CD4-positive, alpha-beta T cell treated with Interleukin-17A for 4 hours (primary cell): Measurements from ENCODE around the gene RABGEF1.
"Not testable (repeated sequence)": the region's sequence is repeated elsewhere in the genome, so short reads cannot be mapped to it uniquely, and the experiment has no call there.

Source experiments
- DNase-seq: peaks from one replicate; pipeline ENCODE4 v3.0.0-alpha.2; 2020; ENCODE audit warnings: mixed read lengths

Gene RABGEF1

DNA sequence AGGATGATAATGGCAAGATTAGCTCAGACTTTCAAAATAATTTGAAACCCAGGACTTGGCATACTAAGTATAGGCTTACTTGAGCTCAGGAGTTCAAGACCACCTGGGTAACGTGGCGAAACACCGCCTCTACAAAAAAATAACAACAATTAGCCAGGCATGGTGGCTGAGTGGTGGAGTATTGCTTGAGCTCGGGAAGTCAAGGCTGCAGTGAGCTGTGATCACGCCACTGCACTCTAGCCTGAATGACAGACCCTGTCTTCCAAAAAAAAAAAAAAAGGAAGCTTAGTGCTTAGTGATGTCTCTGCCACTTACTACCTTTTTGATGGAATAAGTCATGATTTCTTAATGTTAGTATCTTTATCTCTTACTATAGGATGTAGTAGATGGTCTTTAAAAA lies 25.5 kb downstream of the RABGEF1 start:
- no peak for DNase-seq

DNA sequence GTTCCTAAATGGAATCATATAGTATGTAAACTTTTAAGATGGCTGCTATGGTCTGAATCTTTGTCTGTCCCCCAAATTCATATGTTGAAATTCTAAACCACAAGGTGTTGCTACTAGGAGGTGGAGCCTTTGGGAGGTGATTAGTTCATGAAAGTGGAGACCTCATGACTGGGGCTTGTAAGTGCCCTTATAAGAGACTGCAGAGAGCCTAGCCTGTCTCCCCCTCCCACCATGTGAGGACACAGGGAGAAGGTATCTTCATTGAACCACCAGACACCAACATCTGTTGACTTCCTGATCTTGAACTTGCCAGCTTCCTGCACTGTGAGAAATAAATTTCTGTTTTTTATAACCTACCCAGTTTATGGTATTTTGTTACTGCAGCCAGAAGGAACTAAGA lies 27.0 kb downstream of the RABGEF1 start:
- DNase-seq = not testable (repeated sequence)

DNA sequence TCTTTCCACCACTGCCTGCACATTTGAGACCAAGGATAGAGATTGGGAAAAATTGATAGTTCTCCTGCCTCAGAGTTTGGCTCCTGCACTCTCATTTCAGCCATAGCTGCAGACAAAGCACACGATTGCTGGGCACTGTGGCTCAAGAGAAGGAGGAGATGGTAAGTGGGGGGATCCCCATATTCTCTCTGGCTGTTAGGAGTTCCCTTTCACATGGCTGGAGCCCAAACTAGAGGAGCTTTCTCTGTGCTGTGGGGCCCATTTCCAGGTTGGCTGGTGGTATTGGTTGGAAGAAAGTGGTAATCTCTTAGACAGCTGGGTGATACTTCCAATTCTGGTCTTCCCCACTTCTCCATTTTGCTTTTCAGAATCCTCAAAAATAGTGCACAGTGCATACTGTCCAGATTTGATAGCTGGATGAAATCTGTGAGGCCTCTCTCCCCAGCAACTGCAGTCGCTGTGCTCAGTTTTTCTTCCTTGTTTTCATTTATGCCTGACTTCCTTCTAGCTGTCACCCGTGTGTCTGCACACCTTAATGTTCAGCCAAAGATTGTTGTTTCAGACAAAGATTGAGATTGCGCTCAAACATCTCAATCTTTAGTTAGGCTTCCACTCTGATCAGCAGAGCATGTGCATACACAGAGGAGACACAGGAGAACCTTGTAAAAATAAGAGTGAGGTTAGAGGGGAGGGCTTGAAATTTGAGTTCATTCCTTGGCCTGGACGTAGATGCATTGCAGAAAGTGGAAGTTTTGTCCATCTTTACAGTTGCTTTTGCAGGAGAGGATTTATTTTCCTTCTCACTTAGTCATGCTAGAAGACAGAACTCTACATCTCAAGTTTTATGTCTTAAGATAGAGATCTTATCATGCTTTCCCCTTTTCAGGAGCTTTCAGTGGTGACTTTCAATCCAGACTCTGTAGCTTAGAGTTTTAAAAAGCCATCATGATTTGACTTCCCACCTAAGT lies 28.6 kb downstream of the RABGEF1 start:
- no peak for DNase-seq

DNA sequence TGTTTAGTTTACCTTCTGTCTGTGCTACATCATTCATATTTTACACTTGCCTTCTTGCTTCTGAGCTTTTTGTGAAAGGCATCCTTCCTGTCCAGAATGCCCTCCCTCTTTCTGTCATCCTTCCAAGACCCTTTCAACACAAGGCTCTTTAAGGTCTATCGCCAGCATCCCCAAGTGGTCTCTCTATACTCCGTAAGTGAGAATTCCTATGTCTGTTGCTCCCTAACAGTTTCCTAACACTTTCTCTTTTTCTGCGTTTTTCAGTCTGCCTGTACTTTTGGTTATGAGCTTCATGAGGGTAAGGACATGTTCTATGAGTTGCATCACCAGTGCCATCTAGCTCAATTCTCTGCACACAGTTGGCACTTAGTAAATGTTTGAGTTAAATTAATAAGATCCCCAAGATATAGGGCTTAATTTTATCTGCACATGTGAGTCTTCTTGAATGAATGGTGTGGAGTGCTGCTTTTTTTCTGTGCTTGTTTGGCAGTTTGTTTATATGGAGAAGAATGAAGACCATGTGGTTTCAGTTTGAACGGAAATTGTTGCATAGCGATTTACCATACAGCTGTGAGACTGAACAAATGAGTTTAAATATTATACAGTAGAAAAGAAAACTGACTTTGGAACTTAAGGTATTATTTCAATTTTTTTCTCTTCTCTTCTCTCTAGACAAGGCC lies 29.4 kb downstream of the RABGEF1 start:
- DNase-seq = no peak

DNA sequence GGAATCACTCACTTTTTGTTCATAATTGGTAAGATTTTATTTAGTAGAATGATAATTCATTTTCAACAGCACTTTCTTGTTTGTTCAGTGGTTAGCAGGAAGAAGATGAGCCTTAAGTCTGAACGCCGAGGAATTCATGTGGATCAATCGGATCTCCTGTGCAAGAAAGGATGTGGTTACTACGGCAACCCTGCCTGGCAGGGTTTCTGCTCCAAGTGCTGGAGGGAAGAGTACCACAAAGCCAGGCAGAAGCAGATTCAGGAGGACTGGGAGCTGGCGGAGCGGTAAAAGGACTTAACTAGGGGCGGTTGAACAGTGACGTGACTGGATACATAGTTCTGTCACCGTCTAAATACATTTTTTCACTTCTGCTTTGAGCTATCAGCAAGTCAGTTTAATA lies 31.3 kb downstream of the RABGEF1 start:
- DNase-seq = no peak

DNA sequence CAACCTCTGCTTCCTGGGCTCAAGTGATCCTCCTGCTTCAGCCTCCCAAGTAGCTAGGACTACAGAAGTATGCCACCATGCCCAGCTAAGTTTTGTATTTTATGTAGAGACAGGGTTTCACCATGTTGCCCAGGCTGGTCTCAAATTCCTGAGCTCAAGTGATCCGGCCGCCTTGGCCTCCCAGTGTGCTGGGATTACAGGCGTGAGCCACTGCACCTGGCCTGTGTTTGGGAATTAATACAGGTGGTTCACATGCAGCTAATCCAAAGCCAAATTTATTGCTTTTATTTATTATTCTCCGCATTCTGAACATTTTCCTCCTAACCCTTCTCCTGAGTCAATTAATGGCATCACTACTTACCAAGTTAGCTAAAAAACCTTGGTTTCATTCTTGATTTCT lies 33.2 kb downstream of the RABGEF1 start:
- DNase-seq = not testable (repeated sequence)

DNA sequence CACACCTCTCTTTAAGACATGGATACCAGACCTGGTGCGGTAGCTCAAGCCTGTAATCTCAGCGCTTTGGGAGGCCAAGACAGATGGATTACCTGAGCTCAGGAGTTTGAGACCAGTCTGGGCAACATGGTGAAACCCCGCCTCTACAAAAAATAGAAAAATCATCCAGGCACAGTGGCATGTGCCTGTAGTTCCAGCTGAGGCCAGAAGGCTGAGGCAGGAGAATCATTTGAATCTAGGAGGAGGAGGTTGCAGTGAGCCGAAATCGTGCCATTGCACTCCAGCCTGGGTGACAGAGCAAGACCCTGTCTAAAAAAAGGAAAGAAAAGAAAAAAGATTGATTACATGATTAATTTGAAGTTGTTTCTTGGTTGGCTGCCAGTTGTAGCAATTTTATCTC lies 35.9 kb downstream of the RABGEF1 start:
- DNase-seq = not testable (repeated sequence)

DNA sequence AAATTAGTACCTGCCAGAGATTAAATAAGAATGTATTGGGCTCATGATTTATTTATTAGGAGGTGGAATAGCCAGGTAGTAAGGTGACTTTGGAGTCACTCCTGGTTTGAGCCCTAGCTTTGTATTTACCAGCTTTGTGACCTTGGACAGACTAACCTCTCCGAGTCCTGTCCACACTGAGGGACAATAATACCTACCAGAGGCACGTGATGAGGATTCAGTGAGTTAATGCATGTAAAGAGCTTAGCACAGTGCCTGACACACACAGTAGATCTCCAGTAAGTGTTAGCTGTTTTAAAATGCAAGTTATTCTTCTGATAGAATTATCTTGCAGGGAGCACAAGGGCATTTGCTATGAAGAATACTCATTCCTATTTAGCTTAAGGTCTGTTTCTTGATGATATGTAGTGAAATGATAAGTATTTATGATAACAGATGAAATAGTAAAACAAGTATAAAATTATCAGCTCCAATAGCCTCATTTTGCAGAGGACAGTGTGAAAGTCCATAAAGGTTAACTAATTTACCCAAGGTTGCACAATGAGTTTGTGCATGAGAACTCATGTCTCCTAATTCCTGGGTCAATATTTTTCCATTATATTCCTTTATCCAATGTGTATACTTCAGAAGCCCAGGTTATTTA lies 36.4 kb downstream of the RABGEF1 start:
- no peak for DNase-seq

DNA sequence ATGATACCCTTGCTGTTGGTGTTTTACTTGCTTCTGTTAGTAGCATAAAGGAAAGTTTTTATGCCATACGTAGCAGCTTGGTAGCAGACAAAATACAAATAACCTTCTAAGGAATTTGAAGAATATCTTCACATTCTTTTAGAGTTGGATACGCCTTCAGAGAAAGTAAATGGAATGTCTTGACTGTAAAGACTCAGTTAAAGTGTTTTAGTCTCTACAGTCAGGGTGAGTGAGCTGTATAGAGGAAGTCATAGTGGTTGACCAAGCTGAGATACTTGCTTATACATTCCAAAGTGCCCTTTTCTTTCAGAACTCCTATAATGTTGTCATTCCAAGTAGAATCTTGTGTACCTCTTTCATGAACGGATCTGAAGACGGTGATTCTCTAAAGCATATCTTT lies 37.7 kb downstream of the RABGEF1 start:
- no peak for DNase-seq

DNA sequence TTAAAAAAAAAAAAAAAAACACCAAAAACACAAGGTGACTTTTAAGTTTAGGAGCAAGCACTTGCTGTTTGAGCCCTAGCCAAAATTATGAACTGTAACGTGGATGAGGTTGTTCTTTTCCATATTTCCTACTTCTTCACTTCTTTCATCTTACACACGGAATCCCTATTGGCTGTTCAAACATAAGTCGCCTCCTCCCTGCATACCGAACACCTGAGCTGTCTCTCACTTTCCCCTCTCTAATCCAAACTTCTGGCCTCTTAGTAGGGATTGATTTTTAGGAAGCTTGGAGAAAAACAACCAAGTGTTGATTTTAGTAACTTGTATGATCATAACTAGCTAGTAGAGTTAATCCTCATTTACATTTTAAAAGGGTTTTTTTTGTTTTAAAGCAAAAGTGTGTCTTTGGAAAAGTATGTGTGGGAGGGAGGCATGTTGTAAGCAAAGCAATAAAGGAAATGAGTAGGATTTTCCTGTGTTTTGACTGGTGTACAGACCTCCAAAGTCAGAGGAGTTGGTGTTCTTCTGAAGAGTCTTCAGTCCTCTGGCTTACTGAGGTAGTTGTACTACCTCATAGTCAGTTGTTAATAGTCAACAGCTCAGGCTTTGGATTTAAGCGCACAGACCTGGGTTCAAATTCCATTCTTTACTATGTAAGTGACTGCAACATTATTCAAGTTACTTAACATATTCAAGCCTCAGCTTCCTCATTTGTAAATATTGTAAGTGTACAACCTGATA lies 39.3 kb downstream of the RABGEF1 start:
- DNase-seq = no peak

DNA sequence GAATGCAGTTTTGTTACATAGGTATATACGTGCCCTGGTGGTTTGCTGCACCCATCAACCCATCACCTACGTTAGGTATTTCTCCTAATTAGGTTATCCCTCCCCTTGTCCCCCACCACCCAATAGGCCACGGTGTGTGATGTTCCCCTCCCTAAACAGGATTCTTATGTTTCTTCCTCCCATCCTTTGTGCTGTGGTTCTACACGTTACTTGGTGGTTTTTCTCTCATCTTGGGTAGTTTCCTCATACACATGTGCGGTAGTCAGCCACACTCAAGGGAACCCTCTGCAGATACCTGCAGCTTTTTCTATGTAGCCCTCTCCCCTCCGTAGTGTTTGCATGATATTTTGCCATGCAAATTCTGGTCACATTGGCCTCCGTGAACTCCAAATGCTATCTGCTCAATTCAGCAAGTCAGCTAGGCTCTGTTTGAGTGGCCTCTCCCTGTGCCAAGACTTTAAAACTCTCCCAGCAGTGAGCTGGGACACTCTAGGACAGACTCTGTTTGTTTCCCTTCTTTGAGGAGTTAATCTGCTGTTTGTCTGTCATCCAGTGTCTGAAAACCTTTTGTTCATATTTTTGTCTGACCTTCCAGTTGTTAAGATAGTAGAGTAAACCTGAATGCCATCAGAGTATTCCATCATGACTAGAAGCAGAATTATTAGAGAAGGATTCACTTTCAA lies 41.0 kb downstream of the RABGEF1 start:
- no peak for DNase-seq

DNA sequence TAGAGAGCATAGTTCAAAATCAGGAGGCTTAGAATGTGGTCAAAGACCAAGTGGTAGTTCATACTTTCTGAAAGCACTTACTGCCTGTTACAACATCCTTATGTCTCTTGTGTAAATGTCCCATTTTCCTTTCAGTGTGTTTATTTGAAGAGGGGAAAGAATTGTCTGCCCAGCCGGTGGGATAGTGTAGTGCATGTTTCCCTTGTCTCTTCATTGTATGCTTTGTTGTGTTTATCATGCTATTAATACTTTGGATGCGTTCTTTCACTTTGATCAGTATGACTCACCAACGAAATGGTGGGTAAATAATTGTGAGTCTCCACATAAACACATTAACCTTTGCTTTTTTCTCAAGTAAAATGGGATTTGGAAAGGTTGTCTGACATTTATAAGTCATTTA lies 42.3 kb downstream of the RABGEF1 start:
- not testable (repeated sequence) for DNase-seq

DNA sequence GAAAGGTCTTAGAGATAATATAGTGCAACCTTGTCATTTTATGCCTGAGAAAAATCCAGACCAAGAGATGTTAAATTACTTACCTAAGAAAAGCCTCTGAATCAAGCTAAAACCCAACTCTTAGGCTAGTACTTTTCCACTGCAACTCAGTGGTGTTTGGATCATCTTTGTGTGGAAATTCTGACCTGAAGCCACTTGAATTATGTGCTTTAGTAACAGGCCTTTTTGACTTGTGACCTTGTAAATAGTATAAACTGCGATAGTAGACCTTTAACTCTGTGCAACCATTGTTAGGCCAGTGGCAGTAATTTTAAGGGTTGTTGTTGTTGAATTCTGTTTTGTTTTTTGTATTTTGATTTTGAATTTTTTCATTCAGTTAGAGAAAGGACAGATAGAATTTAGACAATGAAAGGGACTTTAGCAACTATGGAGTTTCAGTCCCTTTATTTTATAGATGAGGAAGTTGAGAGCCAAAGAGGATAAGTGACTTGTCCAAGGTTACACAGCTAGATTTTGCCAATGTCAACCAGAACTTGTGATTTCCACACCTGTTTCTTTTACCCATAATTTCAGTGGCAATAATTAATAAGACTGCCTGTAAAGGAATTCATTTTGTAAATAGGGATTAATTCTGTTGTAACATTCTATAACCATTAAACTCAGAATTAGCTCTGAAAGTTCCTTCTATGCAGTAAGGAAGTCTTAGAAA lies 43.5 kb downstream of the RABGEF1 start:
- DNase-seq = not testable (repeated sequence)

DNA sequence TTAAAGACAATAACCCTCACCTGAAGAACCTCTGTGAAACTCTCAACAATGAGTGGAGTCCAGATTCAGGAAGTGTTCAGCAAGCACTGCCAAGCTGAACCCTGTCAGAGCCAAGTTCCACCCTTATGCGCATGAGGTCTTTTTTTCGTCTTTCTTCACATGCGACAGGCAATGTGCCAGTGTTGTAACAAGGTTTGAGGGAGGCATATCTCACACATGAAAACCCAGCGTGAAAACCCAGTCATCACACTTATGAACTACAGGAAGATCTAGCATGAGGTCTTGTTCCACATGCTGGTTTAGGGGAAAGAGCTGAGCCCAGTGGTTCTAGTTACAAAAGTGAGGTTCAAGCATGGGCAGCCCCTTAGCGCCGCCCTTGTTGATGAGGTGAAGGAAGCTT lies 49.7 kb downstream of the RABGEF1 start:
- no peak for DNase-seq

DNA sequence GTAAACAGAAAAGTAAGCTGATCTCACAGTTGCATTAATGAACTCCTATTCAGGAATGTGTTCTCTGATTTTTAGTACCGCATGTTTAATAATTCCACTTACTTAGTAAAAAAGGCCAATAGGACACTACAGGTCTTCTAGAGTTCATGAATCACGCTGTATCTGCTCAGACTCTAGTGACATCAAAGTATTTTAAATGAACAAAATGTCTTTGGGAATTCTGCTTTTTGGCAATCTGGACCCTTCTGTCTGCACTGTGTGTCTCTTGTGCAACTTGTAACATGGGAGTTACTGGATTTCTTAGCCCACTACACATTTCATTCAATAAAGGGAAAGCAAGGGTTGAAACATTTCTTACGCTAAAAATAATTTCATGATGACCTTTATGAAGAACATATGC lies 50.2 kb downstream of the RABGEF1 start:
- DNase-seq = no peak

DNA sequence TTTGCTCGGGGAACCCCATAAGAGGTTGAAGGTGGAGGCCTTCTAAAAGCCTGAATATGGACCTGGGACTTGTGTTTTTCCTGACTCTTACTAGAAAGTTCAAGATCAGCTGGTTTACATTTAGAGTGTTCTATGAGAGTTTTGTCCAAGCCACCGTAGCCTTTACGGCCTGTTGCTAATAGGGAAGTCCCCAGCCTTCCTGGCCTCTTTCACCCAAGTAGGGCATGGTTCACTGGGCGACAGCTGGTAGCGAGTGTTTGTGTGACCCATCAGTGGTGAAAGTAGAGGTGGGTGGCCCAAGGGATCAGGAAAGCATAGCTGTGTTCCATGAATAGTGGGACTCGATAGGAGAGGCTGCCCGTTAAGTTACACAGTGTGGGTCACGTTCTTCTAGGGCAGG lies 60.1 kb downstream of the RABGEF1 start:
- no peak for DNase-seq

DNA sequence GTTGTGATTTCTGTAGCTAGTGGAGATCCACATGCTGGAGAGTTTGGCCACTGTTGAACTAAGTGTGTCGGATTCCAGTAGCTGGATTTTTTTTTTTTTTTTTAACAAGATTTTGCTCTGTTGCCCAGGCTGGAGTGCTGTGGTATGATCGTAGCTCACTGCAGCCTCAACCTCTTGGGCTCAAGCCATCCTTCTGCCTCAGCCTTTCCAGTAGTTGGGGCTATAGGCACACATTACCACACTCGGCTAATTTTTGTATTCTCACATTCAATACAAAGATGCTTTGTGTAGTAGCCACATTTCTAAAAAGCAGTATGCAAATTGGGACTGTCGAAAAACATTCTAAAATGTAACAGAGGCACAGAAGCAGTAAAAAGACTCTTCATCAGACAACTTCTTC lies 63.5 kb downstream of the RABGEF1 start:
- DNase-seq = no peak

DNA sequence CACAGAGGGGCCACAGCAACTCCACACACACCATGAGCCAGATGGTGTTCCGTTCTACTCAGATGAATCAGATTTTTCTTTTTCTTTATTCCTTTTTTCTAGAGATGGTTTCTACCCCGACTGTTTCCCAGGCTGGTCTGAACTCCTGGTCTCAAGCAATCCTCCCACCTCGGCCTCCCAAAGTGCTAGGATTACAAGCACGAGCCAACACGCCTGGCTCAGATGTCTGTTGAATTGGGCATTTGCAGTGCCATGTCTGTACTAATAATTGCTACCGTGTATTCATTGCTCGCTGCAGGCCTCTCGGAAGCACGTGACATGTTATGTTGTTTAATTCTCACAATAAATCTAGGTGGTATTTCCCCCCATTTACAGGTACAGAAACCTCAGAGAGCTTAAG lies 67.2 kb downstream of the RABGEF1 start:
- DNase-seq = no peak

DNA sequence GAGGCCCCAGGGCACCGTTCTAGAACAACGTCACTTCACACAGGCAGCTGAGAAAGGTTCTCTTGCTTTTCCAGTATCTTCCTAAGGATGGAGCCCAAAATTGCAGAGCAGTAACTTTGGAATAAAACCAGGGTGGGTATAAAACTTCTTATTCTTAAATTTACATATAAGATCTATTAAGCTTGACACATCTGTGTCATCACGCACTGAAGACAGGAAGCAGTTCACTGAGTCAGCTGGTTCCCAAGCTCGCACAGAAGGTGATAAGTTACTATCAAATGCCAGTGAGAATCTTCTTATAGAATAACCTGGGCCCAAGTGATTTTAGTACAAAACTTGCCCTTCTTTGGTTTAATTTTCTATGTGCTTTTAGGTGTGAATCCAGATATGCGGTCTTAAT lies 70.2 kb downstream of the RABGEF1 start:
- no peak for DNase-seq

DNA sequence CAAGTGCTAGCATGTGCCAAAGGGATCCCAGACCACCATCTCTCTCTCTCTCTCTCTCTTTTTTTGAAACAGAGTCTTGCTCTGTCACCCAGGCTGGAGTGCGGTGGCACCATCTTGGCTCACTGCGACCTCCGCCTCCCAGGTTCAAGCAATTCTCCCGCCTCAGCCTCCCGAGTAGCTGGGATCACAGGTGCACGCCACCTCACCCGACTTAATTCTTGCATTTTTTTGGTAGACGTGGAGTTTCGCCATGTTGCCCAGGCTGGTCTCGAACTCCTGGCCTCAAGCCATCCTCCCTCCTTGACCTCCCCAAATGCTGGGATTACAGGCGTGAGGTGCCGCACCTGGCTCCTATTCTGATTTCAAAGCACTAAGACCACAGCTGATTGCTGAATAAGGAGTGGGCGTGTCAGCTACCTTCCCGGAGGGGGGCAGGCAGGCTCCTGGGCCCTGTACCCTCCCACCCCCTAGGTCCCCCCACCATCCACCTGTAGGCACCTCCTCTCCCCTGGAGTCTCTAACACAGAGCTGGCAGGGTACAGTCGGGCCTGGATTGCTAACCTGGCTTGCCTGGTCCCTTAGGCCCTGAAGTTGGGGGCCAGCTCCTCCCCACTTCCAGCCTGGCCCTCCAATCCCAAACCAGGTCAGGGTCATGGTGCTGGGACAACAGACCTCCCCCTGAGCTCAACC lies 74.8 kb downstream of the RABGEF1 start:
- DNase-seq = not testable (repeated sequence)

DNA sequence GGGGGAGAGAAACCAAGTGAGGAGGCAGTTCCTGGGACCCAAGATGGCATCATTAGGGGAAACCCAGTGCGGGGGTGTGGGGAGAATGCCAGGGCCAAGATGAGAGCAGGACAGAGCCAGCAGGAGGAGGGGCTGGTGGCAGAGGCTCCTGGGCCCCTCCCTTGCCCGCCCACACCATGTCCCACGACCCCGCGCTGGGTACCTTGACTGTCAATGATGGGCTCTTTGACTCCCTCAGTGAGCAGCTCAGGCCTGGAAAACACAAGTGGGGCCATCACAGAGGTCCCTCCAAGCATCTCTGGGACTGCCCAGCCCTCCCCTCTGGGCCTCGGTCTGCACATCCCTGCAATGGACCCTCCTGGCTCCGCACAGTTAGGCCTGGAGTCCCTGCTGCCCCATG lies 75.4 kb downstream of the RABGEF1 start:
- DNase-seq = no peak
